Omental fat pad (tissue), 4 donors: Measurements from ENCODE around the gene FNDC3A. TPM values are rescaled to one million over a fixed set of nuclear protein-coding genes. Genes with fewer than 3 reads are reported as not detected.

Source experiments
- ATAC-seq: fragments of 150-250 bp; one replicate; pipeline ENCODE4 v1.9.1; 2016; ENCODE audit warnings: mild to moderate bottlenecking, moderate library complexity; ENCODE audit not compliant: low FRiP score
- DNase-seq: peaks from one replicate; pipeline ENCODE4 v3.0.0-alpha.2; 2019; ENCODE audit warnings: low spot score
- CTCF ChIP-seq, 3 donors: fragments of 450-650 bp; IDR thresholded peaks; one replicate each; pipeline ENCODE4 v1.5.1; 2016 to 2017; ENCODE audit warnings: antibody characterized with exemption in 3 of 3, mild to moderate bottlenecking in 3 of 3, moderate library complexity in 2 of 3
- total RNA-seq, 4 donors: library from RNA; depleted of rRNA; stranded (reverse); fragments of >200 nt; gene quantifications; one replicate each; pipeline ENCODE4 v1.1.0, GENCODE V29; 2016

The FNDC3A gene, protein sequence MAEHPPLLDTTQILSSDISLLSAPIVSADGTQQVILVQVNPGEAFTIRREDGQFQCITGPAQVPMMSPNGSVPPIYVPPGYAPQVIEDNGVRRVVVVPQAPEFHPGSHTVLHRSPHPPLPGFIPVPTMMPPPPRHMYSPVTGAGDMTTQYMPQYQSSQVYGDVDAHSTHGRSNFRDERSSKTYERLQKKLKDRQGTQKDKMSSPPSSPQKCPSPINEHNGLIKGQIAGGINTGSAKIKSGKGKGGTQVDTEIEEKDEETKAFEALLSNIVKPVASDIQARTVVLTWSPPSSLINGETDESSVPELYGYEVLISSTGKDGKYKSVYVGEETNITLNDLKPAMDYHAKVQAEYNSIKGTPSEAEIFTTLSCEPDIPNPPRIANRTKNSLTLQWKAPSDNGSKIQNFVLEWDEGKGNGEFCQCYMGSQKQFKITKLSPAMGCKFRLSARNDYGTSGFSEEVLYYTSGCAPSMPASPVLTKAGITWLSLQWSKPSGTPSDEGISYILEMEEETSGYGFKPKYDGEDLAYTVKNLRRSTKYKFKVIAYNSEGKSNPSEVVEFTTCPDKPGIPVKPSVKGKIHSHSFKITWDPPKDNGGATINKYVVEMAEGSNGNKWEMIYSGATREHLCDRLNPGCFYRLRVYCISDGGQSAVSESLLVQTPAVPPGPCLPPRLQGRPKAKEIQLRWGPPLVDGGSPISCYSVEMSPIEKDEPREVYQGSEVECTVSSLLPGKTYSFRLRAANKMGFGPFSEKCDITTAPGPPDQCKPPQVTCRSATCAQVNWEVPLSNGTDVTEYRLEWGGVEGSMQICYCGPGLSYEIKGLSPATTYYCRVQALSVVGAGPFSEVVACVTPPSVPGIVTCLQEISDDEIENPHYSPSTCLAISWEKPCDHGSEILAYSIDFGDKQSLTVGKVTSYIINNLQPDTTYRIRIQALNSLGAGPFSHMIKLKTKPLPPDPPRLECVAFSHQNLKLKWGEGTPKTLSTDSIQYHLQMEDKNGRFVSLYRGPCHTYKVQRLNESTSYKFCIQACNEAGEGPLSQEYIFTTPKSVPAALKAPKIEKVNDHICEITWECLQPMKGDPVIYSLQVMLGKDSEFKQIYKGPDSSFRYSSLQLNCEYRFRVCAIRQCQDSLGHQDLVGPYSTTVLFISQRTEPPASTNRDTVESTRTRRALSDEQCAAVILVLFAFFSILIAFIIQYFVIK
- 10 to 100 TPM; 53.7 to 59.8 (median 56.4) TPM for total RNA-seq

DNA sequence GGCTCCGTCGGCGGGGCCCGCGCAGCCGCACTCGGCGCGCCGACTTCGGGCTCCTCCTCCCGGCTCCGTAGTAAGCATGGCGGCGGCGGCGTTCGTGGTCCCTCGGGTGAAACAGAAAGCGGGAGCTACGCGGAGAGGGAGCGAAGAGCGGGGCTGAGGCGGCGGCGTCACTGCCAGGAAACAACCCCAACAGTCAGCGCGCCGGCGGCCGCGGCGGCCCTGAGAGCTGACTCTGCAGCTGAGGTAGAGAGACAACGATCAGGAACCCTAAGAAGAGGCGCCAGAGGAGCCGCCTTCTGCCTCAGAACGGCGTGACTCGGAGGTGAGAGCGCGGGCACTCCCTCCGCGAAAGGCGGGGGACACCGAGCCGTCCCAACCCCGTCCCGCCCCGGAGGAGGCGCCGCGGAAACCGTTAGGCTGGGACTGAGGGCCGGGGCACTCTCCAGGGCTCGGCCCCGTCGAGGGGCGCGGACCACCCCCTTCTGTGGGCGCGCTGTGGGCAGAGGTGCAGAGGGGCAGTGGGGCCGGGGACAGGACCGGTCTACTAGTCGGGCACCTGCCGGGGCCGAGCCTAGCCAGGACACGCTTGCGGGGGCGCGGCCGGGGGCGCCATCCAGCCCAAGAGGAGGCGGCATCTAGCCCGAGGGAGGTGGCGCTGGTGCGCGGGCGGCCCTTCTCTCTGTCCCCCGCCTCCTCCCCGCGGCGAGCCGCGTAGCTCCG is at the start of gene FNDC3A:
TSS of gene FNDC3A (plus strand) at position 57 of the 720 bp plus-strand sequence. CDS start 30,279 bp downstream, outside the sequence.
- ATAC-seq (peak; percentile 88), DNase-seq (peak; percentile 57)
- no peak for TF ChIP-seq CTCF (IDR thresholded peaks at IDR 0.05)

GRCh38 chr13:48928757-48929430 is 46.8 kb upstream of the FNDC3A start:
- no peak for DNase-seq
- no peak for TF ChIP-seq CTCF (IDR thresholded peaks at IDR 0.05)
- ATAC-seq = no peak

DNA sequence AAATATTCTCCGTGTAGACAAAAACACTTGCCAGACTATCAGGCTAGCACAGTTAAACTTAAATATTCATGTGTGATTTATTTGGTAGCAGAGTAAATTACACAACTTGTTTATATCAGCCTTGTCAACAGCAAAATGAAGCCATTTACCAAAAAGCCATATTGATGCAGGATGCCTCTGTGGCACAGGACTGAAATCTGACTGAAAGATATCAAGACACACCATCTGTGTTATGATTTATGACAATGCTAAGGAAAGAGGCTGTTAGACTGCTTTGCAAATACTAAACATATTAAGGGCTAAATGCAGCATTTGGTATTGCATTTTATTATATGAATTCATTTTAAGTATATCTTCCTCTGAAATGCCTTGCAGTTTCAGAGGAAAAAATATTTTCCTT is 44.8 kb upstream of the FNDC3A start:
- ATAC-seq = no peak
- no peak for TF ChIP-seq CTCF (IDR thresholded peaks at IDR 0.05)
- no peak for DNase-seq

GRCh38 chr13:48938308-48938943 is 37.3 kb upstream of the FNDC3A start:
- ATAC-seq (no peak), DNase-seq (no peak)
- TF ChIP-seq CTCF (IDR thresholded peaks at IDR 0.05) = no peak

DNA sequence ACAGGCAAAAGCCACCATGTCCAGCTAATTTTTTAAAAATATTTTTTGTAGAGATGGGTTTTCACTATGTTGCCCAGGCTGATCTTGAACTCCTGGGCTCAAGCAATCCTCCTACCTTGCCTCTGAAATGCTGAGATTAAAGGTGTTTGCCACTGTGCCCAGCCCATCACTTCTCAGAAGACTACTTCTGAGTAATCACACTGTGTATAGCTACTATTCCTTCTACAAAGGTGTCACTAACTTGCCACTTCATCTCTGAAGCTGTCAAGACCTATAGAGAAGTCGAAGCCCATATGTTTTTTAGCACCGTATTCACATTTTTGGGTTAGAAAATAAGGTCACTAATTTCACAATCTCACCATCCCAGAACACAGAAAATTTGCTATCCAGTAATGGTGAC is 36.0 kb upstream of the FNDC3A start:
- TF ChIP-seq CTCF (IDR thresholded peaks at IDR 0.05) = no peak
- no peak for ATAC-seq
- no peak for DNase-seq
